Activated CD4-positive, alpha-beta T cell treated with anti-CD3 and anti-CD28 coated beads, Interleukin-2, amount 50 U/mL, for 1 hour (primary cell): ENCODE results near the gene PGD.
"Not testable (repeated sequence)": the region's sequence is repeated elsewhere in the genome, so short reads cannot be mapped to it uniquely, and the experiment has no call there.

Experiments used
- DNase-seq: peaks from one replicate; pipeline ENCODE4 v3.0.0-alpha.2; 2020

Gene PGD

GRCh38 chr1:10440305-10440704 is 41.4 kb downstream of the PGD start:
- DNase-seq, result no peak

GRCh38 chr1:10440794-10441193 is 41.9 kb downstream of the PGD start:
- DNase-seq, result no peak

GRCh38 chr1:10444248-10444647 is 45.4 kb downstream of the PGD start:
- no peak for DNase-seq

GRCh38 chr1:10444795-10445397 is 46.0 kb downstream of the PGD start:
- no peak for DNase-seq

- no peak for DNase-seq
These were observed 48.0 kb downstream of the PGD start for GRCh38 chr1:10446790-10447422.

GRCh38 chr1:10449751-10450150 is 50.9 kb downstream of the PGD start, which contains the start of gene CORT:
CORT (plus strand) TSS chr1:10450031; CDS start chr1:10450224, 193 bp downstream.
- DNase-seq, result no peak

GRCh38 chr1:10450156-10450814 is 51.4 kb downstream of the PGD start:
- DNase-seq, result no peak

- DNase-seq, result no peak
These were observed 52.0 kb downstream of the PGD start for GRCh38 chr1:10450836-10451235.

GRCh38 chr1:10451287-10451686 is 52.4 kb downstream of the PGD start:
- DNase-seq, result no peak

GRCh38 chr1:10456048-10456447 is 57.2 kb downstream of the PGD start:
- no peak for DNase-seq

- no peak for DNase-seq
These were observed 57.8 kb downstream of the PGD start for GRCh38 chr1:10456661-10457060.

- not testable (repeated sequence) for DNase-seq
These were observed 58.6 kb downstream of the PGD start for GRCh38 chr1:10457462-10457861.

GRCh38 chr1:10457875-10458274 is 59.0 kb downstream of the PGD start:
- DNase-seq, result no peak

GRCh38 chr1:10459184-10459583 is 60.3 kb downstream of the PGD start:
- DNase-seq, result no peak

GRCh38 chr1:10467078-10467477 is 68.2 kb downstream of the PGD start:
- no peak for DNase-seq

GRCh38 chr1:10470043-10470442 is 71.2 kb downstream of the PGD start:
- DNase-seq, result no peak
